NCI-H1694 treated with DMSO at 0.1 percent for 48 hours (cell line): ENCODE results near the gene SLC38A9.
A peak's percentile ranks its signal among the peaks of the same experiment; 100 is the strongest.
"Not testable (repeated sequence)": the region's sequence is repeated elsewhere in the genome, so short reads cannot be mapped to it uniquely, and the experiment has no call there.

ENCODE experiments used
- DNase-seq: peaks from one replicate; lab custom pipeline; 2025; lab: John Stamatoyannopoulos, UW

Gene SLC38A9, protein sequence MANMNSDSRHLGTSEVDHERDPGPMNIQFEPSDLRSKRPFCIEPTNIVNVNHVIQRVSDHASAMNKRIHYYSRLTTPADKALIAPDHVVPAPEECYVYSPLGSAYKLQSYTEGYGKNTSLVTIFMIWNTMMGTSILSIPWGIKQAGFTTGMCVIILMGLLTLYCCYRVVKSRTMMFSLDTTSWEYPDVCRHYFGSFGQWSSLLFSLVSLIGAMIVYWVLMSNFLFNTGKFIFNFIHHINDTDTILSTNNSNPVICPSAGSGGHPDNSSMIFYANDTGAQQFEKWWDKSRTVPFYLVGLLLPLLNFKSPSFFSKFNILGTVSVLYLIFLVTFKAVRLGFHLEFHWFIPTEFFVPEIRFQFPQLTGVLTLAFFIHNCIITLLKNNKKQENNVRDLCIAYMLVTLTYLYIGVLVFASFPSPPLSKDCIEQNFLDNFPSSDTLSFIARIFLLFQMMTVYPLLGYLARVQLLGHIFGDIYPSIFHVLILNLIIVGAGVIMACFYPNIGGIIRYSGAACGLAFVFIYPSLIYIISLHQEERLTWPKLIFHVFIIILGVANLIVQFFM

DNA sequence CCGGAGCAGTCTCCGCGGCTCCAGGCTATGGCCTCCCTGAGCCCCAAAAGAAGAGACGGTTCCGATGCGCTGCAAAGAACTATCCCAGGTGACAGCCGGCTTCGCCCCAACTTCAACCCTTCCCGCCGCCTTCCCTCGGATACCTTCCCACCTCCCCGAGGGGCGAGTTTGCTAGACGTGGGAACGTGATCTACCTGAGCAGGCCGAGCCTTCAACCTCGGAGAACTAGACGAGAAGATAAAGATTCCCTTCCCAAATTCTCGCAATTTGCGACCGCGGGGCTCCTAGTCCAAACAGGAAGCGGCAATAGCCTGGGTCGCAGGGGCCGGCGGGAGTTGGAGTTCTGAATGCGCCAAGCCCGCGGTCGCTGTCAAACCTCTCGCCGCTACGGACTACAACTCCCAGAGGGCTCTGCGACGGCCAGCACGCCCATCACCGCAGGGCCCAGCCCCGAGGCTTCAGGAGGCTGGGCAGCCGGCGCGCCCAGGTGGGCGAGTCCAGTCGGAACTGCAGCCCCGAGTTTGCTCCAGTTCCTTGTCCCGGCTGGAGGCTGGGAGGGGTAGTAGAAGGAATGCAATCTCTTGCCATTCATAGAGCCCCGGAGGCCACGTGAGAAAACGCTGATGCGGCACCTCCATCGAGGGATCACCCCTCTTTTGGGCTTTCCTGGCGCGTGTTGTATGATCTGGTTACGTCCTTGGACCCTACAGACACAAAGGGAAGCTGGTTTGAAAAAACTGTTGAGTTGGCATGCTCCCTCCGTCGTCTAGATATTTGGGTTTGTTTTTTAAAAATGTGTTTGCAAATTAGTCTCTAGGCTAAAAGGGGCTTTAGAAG lies at the start of gene SLC38A9:
TSS of gene SLC38A9 (minus strand) at position 302 of the 837 bp plus-strand sequence. CDS start 14,366 bp downstream, outside the sequence.
- DNase-seq: peak; percentile 88

DNA sequence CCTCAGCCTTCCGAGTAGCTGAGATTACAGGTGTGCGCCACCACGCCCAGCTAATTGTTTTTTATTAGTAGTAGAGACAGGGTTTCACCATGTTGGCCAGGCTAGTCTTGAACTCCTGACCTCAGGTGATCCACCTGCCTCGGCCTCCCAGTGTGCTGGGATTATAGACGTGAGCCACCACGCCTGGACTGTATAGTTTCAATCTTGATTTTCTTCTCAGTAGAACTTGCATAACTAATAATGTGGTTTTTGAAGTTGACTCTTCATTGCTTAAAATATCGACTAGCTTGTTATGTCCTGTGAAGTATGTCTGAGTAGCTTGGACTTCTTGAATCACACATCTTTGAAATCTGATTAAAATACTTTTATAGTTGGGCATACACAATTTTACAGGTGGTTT lies 49.6 kb upstream of the SLC38A9 start:
- not testable (repeated sequence) for DNase-seq

DNA sequence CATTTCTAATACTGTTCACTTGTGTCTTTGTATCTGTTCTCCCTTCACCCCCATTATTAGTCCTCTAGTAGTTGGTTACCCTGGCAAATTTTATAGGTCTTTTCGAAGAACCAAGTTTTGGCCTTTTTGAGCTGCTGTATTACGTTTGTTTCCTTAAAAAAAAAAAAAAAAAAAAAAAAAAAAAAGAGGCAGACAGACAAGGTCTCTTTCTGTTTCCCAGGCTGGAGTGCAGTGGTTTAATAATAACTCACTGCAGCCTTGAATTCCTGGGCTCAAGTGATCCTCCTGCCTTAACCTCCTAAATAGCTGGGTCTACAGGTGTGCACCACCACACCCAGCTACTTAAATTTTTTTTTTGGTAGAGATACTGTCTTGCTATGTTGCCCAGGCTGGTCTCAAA lies 46.6 kb upstream of the SLC38A9 start:
- DNase-seq: no peak

DNA sequence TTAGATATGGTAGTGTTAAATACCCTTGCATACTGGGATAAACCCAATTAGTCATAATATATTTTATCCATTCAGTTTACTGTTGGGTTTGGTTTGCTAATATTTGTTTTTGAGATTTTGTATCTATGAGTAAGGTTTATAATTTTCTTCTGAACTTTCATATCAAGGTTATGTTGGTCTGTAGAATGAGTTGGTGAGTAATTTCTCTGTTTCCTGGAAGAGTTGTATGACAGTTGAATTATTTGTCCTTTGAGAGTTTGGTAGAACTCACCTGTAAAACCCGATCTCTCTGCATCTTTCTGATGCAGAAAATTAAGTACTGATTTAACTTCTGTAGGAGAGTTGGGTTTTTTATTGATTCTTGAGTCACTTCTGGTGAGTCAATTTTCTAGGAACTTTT lies 46.1 kb upstream of the SLC38A9 start:
- DNase-seq: no peak

DNA sequence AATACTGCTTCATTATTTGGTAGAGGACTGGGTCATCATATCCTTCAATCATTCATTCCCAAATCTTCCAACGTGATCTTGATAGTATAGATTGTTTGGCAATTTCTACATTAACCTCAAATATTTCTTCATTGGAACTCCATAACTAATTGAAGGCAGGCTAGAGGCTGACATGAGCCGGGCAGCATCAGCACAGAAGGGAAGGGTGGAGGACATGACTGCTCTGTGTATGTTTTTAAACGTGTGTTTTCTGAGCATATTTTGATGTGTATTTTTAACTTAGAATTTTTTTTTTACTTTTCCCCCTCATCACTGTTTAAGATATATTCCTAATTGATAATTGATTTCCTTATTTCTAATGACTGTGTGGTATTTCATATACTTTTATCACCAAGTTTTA lies 38.4 kb upstream of the SLC38A9 start:
- DNase-seq: no peak

DNA sequence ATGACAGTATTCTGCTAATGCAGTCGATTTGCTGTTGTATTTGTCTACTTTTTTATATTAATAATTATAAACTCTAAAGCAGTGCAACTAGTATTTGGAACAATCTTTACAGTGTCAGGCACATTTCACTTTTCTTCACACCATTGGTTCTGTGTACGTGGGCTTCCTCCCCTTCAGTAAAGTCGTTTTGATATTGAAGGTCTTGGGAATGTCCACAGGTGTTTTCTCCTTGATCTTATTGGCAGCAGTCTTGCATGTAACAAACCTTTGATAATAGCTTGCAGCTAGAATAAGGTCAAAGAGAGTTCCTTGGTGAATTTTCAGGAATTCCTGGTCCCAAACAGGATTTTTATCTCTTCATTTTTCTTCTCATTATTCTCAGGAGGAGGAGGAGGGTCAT lies 37.9 kb upstream of the SLC38A9 start:
- no peak for DNase-seq

DNA sequence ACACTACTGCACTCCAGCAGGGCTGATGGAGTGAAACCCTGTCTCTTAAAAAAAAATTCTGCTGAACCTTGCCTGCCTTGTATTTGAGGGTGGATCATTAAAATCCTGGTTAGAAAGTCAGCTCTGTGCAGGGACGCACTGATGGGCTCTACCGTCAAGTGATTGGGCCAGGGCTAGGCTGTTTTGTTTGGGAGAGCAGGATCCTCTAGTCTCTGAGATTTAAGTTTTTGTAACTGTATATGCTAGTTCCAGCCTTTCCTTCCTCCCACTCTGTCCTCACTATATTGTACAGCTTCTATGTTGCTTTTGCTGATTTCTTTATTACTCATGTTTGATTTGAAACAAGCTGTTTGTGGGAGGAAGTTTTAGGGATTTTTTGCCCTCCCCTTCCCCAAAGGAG lies 37.3 kb upstream of the SLC38A9 start:
- DNase-seq: no peak

DNA sequence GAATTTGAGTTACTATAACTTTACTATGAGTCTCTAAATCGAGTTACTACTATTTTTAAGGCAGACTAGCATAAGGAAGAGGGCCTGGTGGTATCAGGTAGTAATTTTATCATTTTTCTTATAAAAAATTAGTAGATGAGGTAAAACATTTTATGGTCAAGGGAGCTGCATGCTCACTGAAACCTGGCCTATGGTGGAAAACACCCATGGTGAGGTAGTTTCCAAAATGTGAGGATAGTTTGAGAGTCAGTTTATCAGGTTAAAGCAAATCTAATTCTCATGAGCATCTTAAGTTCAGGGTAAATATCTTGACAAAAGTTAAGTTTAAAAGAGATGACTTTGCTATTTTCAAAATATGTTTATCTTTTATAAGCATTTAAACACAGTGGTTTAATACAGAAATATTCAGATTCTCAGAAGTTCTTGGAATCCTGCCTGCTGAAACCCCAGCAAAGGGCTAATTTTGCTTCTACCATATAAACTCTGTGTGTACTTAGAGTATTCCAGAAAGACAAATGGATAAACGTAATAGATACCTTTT lies 35.7 kb upstream of the SLC38A9 start:
- DNase-seq: no peak

DNA sequence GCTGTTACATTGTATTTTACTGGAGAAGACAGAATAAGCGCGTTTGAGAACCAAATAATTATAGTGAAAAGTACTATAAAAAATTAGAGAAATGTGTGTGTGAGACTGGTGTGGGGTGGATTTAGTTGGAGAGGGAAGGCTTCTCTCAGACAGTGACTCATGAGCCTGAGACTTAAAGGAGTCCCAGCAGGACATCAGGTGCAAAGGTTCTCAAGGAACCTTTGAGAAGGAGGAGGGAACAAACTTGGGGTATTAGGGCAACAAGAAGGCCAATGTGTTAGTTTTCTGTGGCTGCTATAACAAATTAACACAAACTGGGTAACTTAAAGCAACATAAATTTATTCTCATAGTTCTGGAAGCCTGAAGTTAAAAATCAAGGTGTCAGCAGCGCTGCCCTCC lies 30.7 kb upstream of the SLC38A9 start:
- DNase-seq: no peak

DNA sequence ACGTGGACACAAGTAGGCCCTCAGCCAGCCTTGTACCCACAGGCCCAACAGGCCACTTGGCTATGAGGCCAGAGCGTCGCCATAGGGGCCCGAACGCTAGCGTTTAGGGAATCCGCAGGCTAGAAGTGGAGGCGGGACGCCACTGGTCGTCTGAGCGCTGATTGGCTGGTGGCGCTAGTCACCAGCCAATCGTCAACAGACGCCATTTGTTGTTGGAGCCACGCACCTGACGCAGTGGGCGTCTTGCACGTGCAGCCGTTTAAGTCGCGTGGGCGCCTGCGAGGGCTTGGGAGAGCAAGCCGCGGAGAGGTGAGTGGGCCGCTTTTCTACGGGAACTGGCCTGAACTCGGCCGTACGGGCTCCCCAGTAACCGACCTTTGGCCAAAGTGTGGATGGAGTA lies 25.7 kb upstream of the SLC38A9 start, which contains the start of gene DDX4:
TSS of gene DDX4 (plus strand) at position 269 of the 400 bp plus-strand sequence. CDS start 903 bp downstream, outside the sequence.
- DNase-seq: no peak

DNA sequence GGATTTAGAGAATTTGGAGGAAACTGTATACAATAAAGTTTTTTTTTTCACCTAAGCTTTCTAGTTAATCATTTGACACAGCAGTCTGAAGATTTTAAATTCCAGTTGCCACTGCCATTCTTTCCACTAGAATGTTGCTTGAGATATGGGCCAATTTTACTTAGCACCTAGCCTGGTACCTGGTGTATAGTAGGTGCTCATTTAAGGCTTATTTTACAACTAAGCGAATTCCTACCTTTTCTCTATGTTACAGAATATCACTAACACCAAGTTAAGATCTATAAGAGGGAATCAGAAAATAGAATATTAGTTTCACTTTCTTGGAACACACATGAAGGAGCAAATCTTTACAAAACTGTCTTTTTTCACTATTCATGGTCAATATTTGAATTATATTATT lies 22.5 kb upstream of the SLC38A9 start:
- DNase-seq: no peak

DNA sequence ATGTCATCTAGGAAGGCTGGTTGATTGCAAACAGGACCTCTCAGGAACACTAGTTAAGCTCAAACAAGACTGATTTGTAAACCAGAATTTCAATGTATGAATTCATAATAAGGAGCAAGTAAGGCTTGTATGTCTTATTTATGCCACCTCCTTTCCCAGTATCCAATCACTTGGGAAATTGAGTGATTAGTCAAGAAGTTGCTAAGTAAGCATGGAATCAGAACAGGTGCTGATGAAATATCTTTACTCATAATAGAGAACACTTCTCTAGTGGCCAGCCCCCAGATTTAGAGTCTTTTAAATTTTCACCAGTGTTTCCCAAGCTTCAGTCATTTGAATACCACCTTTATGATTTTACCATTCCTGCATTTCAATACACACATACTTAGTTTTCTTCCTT lies 20.5 kb upstream of the SLC38A9 start:
- no peak for DNase-seq

DNA sequence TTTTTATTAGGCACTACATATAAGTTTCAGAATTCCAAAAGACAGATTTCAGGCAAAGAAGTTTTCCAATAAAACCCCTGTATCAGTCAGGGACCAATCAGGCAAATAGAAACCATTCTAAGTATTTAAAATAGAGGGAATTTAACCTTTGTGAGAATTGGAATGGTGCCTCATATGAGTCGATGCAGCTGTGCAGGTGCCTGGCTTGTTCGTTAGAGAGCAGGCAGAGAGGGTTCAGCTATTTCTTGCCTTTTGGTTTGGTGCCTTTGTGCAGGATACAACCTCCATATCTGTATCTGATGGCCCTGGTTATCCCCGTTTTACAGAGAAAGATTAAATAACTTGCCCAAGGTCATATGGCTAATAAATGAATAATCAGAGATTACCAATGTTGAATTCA lies 19.7 kb upstream of the SLC38A9 start:
- DNase-seq: no peak

DNA sequence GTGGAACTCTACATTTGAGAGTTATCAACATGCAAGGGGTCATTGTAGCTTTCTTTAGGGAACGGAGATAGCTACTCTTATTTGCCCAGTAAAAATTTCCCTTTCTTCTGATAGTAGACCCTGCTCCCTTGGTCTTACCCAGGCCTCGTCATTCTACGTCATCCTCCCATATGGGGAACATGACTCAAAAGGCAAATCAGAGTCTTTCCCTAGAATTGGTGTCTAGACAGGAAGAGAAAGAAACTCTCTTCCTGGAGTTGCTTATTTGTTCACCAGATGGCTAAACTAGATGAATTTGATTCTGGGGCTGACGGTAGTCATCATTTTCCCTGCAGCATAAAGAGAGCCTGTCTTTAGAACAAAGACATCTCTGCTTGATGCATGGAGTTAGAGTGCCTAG lies 12.2 kb upstream of the SLC38A9 start:
- DNase-seq: no peak

DNA sequence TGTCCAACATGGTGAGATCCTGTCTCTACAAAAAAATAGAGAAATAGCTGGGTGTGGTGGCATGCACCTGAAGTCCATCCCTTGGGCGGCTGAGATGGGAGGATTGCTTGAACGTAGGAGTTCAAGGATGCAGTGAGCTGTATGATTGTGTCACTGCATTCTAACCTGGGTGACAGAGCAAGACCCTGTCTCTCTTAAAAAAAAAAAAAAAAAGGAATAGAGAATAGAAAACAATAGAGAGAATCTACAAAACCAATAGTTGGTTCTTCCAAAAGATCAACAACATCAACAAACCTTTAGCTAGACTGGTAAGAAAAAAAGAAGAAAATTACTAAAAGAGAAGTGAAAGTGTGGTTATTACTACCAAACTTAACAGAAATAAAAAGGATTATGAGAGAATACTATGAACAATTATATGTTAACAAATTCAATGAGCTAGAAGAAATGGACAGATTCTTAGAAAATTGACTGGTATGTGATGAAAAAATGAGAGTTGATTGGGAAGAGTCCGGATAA lies 8.1 kb upstream of the SLC38A9 start:
- DNase-seq: no peak

DNA sequence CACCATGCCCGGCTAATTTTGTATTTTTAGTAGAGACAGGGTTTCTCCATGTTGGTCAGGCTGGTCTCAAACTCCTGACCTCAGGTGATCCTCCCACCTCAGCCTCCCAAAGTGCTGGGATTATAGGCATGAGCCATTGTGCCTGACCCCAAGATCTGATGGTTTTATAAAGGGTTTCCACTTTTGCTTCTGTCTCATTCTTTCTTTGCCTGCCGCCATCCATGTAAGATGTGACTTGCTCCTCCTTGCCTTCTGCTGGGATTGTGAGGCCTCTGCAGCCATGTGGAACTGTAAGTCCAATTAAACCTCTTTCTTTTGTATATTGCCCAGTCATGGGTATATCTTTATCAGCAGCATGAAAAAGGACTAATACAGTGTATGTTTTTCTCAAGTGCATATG lies 6.9 kb upstream of the SLC38A9 start:
- DNase-seq: not testable (repeated sequence)

DNA sequence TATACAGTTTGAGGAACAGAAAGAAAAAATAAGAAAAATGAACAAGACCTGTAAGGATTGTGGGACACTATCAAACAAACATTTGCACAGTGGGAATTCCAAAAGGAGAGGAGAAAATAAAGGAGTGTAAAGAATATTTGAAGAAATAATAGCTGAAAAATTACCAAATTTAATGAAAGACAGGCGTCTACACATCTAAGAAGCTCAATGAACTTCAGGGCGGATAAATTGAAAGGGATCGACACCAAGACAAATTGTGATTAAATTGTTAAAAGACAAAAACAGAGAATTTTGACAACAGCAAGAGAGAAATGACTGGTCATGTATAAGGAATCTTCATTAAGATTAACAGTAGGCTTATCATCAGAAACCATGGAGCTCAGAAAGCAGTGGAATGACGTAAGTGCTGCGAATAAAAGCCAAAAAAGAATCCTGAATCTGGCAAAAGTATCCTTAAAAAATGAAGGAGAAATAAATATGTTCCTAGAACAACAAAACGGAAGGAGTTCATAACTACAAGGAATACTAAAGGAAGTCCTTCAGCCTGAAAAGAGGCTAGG lies 3.5 kb upstream of the SLC38A9 start:
- no peak for DNase-seq

DNA sequence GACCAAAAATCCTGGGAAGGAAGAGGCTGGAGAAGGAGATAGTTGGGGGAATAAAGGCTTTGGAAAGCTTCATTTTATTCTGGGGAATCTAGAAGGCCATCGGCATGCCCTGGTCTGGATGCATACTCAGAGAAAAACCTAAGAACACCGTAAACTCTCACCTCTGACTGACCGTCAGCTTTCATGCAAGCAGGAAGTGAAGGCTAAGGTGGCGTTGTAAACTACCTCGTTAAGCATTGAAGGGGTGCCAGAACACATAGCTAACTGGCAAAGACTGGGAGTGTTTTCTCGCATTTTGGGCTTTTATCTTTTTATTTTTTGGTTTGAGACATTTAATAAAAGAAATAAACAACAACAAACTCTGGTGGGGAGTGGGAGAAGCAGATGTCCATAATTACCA lies 2.6 kb upstream of the SLC38A9 start:
- DNase-seq: no peak

DNA sequence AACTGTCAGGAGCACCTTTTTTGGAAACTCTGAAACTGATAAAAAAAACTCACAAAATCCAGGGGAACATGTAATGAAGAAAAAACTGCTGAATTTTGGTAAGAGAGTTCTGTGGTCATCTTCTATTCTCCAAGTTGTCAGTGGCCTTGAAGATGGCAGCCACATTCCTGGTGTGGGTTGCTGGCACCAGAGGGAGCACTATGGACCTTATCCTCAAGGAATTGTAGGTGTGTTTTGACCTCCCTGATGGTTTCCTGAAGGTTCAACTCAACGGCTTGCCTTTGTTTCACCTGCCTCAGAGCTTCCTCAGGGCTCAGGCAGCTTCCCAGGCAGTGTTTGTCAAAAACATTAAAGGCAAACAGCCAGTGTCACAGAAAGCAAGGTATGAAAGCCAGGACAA lies 2.2 kb upstream of the SLC38A9 start:
- no peak for DNase-seq

DNA sequence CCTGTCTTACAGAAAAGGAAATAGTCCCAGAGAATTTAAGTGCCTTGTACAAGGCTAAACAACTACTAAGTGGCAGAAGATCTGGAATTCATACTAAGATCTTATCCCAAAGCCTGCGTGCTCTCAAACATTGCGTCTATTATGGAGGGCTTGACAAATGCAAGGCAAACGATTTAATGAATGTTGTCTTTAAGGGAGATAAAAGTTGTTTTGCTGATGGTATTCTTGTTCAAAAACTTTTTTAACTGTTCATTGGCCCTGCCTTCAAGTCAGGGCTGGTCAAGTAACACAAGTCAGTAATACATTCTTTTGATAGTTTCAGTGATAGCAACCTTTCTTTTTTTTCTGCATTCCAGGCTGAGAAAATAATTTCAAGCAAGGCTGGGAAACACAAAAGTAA lies 1.7 kb upstream of the SLC38A9 start:
- DNase-seq: no peak

DNA sequence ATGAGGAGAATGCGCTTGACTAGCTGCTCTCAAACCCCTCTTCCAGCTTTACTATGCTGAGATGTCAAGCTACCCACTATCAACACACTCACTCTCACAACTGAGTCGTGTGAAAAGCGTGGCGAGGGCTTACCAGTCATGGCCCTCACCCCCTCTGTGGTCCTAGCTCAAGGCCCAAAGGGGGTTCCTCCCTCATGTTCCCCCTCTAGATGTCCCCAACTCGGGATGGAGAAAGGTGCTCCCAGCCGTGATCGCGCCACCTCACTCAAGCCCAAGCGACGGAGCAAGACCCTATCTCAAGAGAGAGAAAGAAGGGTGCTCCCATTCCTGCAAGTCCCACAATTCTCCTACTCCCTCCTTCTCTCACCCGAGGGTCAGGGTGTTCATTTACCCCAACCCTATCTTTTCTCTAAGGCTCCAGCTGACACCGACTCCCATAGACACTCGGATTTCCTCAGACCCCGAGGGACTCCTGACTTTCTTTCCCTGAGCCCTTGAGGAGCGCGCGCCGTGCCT lies 559 bp downstream of the SLC38A9 start:
- DNase-seq: no peak

DNA sequence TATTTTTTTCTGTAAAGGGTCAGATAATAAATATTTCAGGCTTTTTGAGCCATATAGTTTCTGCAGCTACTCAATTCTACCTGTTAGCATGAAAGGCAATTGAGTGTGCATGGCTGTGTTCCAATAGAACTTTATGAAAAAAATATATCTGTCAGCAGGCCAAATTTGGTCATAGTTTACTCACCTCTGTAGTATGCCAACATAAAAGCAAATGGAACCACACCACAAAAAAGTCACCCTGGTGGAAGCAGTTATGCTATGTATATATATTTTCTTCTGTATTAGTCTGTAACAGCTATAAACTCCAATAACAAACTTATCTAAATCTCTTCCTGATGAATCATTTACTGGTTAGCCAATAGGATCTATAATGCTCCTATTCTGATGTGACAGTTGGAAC lies 3.4 kb downstream of the SLC38A9 start:
- no peak for DNase-seq
